ELF-1 (cell line): Measurements from ENCODE around the gene ZNF483.
"Not testable (repeated sequence)": the region's sequence is repeated elsewhere in the genome, so short reads cannot be mapped to it uniquely, and the experiment has no call there.

Experiments
- DNase-seq: peaks from one replicate; pipeline ENCODE4 v3.0.0-alpha.2; 2016; ENCODE audit warnings: low read depth, low spot score

The ZNF483 gene

GRCh38 chr9:111542497-111543254 lies 17.7 kb downstream of the ZNF483 start:
- no peak for DNase-seq

- no peak for DNase-seq
These were observed 23.6 kb downstream of the ZNF483 start for GRCh38 chr9:111548623-111549022.

- not testable (repeated sequence) for DNase-seq
These were observed 30.4 kb downstream of the ZNF483 start for GRCh38 chr9:111555425-111555824.

GRCh38 chr9:111559000-111559610 lies 34.1 kb downstream of the ZNF483 start:
- DNase-seq, result peak; percentile 3

GRCh38 chr9:111561165-111561719 lies 36.3 kb downstream of the ZNF483 start:
- DNase-seq, result no peak

- no peak for DNase-seq
These were observed 41.3 kb downstream of the ZNF483 start for GRCh38 chr9:111566234-111566633.

- peak; percentile 2 for DNase-seq
These were observed 43.1 kb downstream of the ZNF483 start for GRCh38 chr9:111568127-111568526.

GRCh38 chr9:111572950-111573604 lies 48.1 kb downstream of the ZNF483 start:
- DNase-seq, result no peak

GRCh38 chr9:111582888-111583287 lies 57.9 kb downstream of the ZNF483 start:
- DNase-seq, result no peak

GRCh38 chr9:111586378-111586777 lies 61.4 kb downstream of the ZNF483 start:
- DNase-seq, result no peak

GRCh38 chr9:111588846-111589245 lies 63.9 kb downstream of the ZNF483 start:
- DNase-seq, result no peak

GRCh38 chr9:111597852-111598732 lies 73.1 kb downstream of the ZNF483 start:
- peak; percentile 80 for DNase-seq

GRCh38 chr9:111598733-111599091 lies 73.7 kb downstream of the ZNF483 start:
- peak; percentile 28 for DNase-seq

GRCh38 chr9:111599092-111599954 lies 74.3 kb downstream of the ZNF483 start, which contains the start of gene PTGR1:
TSS of gene PTGR1 (minus strand) at chr9:111599647. CDS start at chr9:111597422, 2,225 bp downstream.
- DNase-seq, result peak; percentile 80

GRCh38 chr9:111599955-111600343 lies 75.0 kb downstream of the ZNF483 start:
- DNase-seq, result no peak

- DNase-seq, result no peak
These were observed 76.4 kb downstream of the ZNF483 start for GRCh38 chr9:111601237-111602018.

GRCh38 chr9:111603041-111603440 lies 78.1 kb downstream of the ZNF483 start:
- DNase-seq, result no peak

GRCh38 chr9:111604054-111604615 lies 79.2 kb downstream of the ZNF483 start:
- peak; percentile 17 for DNase-seq

GRCh38 chr9:111605041-111605559 lies 80.1 kb downstream of the ZNF483 start:
- DNase-seq, result no peak
